ENCODE measurements around the gene MVB12B.
A peak's percentile ranks its signal among the peaks of the same experiment; 100 is the strongest.

The MVB12B gene

DNA sequence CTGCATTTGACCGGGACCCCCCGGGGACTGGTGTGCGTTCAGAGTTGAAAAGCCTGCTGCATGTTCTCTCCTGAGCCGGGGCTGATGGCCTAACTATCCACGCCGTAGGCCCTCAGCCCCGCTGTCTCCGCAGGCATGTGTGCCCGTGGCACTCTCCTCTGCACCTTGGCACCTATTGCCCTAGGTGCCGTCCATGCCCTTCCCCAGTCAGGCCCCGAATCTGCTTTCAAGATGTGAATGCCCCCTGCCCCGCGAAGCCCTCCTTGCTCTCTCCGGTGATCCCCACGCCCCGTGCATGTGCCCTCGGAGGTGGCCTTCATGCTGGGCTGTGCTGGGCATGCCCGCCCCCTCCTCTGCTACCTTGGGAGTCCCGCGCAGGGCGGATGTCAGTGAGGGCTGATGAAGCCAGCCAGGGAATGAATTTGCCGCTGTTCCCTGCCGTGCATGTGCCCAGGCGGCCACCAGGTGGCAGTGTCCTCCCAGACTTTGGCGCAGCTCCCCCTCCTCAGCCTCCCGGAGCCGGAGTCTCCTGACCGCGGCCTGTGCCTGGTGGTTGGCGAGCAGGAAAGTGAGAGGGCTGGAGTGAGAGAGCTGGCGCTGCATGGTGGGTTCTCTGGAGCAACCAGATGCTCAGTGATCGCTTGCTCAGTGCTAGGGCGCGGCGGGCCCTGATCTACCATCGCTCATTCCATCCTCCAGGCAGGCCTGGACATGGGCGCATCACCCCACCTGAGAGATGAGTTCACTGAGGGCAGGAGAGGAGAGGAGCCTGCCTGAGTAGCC, 174.2 kb downstream of the MVB12B start:
- DNase-seq, result peak in 53 of 56 donors; percentile 34 to 86 (median 63)

DNA sequence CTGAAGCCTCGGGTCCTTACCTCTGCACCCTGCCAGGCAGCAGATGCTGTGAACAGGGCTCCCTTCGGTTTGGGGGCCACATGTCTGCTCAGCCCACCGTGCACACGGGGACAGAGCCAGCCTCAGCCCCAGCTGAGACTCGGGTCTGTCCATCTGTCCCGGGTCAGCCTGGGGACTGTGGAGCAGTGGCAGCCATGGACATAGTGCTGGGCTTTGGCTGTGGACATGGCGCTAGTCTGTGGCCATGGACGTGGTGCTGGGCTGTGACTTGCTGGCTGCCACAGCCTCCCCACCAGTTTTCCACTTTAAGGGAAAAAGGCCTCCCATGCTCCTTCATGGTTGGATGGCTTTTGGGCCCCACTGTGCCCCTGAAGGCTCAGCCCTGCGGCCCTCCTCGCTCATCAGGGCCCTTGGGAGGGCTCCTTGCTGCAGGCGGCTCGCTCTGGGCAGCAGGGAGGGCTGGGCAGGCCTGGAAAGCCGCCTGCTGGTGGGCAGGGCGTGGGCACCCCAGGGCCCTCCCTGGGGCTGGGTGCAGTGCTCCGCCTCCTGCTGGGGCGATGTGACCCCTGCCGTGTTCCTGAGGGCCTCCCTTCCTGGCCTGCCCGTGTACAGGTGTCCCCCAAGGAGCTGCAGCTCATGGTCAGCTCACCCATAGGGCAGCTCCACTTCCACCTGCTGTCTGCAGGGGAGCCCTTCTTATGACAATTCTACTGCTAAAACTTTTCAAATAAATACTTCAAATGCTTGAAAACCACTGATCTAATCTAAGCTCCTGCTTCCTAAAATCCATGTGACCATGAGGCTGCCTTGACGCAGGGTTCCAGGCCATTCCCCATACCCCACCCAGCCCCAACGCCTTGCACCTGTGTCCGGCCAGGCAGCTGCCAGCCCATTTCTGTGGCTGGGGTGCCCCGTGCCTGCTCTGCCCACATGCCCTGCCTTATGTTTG, 175.0 kb downstream of the MVB12B start:
- DNase-seq, result no peak

DNA sequence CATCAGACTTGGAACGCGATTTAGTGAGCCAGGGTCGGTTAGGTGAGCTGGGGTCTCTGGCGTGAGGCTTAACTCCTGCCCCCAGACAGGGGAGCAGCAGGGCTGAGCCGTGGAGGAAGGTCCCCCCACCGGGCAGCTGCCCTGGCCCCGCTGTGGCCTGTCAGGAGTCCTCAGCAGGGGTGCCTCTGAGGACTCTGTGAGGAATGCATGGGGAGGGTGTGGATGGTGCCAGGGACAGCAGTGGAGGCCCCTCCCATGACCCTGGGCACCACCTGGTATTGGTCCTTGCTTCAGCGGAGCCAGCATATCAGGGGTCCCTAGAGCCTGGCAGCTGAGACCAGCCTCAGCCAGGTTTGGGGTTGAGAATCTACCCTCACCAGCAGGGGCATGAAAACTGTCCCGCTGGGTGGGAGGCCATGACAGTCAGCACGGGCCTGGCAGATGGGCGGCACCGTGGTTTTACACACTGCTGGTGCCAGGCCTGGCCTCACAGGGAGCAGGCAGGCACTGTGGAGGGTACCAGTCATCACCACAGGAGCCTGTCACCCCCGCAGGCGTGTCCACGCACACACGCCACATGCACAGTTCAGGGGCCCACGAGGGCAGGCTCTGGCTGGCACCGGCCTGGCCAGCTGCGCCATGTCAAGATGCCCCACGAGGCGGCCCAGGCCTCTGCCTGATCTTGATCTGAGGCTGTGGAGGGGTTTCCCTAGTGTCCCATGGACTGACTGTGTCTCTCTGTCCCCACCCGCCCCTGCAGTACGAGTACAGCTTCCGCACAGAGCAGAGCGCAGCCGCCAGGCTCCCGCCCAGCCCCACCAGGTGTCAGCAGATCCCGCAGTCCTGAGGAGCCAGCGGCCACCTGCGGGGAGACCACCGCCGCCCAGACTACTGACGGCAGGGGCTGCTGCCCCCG, 176.0 kb downstream of the MVB12B start:
- DNase-seq, result no peak

DNA sequence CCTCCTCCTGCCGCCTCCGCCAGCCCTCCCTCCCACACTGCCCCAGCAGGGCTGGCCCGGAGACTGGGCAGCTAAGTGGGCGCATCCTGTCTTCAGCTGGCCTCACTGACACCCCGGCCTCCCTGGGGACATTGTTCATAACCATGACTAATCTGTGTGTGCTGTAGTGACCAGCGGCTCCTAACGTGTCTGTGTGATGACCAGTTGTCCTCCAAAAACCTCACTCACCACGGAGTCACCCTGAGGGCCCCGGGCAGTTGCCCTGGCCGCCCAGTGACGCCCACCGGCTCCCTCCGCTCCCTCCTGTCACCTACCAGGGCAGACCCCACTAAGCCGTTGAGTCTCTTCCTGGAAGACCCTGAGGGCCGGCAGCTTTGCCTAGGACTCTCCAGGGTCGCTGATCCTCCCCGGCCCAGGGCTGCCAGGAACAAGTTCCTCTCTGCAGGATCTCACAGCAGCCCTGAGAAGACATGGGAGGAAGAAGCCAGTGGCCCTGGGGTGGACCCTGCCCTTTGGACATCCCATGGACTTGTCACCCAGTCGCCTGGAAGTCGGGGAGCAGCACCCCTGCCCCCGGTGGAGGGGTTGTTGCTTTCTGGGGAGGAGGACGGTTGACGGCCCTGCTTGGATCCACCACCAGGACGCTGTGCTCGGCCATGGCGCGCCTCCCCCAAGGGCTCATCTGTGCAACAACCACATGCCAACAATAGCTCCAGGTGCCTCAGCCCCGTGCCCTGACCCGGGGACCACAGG, 176.9 kb downstream of the MVB12B start:
- DNase-seq, result no peak

DNA sequence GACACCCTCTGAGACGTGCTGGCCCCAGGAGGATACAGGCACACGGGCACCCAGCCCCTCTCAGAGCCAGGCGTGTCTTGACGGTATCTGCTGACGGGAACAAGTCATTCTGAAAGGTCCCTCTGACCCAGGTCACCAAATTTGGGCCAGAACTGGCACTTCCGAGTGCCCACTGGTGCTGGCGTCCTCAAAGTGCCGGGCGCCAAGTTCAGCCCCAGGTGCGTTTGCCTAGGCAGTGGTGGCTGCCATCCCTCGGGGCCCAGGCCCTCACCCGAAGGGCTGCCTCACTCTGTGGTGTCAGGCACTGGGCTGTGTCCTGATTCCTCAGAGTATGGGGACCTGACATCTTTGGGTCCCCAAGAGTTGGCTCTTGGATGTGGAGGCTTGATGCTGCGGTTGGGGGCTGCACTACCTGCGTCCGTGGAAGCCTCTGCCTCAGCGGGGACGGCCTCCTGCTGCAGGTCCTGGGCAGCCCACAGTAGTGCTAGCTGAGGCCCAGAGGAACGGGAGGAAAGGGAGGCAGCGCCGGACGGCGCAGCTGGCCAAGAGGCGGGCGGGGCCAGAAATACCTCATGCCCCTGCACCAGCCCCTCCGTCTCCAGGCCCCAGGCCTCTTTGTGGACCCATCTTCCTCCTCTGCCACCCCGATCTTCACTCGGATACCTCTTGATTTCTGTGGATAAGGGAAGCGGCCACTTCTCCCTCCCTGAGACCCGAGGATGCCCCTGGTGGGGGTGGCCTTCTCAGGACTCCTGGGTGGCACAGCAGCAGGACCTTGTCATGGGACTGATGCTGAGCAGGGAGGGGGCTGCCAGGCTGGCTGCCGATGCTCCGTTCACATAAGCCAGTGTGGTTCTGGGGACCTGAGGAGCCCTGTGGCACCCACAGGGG, 177.7 kb downstream of the MVB12B start:
- no peak for DNase-seq

DNA sequence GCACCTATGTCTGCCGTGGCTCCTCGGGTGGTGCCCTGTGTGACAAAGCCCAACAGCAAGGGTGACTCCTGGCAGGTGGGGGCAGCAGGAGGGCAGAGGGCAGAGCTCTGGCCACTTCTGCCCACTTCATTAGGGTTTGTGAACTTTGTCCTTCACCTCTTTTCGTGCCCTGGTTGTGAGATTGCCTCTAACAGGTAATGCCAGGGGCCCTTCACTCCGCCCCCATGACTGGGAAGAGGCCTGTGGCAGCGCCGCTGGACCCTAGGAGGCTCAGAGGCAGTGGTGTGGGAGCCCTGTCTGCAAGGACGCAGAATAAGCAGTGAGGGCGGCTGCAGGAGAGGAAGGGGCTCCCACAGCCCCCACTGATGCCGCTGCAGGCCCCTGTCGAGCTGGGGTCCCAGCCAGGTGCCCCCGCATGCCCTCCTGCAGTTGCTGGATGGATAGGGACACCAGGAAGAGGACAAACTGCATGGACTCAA, 178.4 kb downstream of the MVB12B start:
- no peak for DNase-seq

DNA sequence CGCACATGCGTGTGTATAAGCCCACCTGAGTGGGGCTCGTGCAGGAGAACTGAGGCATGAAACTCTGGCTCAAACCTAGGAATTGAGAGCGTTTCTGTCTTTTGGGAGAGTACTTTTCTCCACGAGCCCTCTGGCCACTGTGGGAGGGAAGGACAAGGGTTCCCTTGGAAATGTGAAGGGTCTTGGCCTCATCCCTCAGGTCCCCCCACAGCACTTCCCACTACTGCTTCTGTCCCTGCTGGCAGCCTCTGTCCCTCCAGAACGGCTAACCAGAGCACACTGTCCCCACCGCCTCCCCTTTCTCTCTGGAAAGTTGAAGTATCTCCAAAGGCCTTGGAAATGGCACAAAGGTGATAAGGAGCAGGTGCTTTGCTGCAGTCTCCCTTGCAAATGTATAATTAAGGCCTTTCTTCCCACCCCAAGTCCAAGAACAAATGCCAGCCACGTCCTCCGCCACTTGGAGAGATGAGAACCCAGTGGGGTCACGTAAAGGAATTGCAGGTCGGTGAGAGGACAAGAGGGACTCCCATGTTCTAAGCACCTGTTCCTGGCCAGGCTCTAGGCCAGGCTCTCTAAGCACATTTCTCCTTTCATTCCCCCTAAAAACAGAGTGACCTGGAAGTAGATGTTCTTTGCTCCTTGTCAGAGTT, 179.2 kb downstream of the MVB12B start:
- DNase-seq, result no peak

DNA sequence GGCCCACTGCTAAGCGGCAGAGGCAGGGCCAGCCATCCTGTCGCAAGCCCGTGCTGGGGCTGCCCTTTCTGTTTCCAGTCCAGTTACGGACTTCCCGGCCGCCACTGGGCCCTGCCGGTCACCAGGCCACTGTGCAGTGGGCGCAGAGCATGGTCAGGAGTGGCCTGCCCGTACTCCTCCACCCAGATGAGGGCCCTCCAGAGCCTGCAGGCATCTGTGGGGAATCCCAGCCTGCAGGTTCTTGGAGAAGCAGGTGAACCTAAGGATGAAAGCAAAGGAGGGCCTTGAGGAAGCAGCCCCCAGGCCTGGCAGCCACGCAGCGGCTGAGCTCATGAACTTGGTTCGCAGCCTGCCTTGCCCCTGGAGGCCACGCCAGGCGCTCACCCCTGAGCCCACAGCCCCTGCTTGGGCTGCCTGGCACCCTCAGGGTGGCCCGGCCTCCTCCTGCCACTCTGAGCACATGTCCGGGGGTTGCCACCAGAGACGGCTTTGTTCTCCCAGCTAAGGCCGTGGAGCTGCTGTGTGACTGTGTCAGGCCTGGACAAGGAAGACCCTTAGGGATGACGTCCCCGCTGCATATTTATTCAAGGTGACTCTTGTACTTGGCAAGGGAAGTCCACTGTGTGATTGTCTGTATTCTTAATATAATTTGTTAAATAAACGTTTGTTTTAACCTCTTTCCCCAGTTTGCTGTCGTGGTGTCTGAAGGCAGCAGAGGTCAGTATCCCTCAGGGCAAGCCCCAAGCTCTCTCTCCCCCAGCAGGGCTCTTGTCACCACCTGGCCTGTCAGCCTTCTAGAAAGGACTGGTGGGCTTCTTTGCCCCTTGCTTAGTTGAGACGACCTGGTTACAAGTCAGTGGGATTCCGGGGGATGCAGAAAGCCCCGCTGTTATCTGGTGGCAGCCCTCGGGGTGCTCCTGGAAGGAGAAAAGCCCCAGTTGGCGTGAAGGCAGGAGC, 180.0 kb downstream of the MVB12B start:
- DNase-seq, result peak in 7 of 56 donors; percentile 15 to 34 (median 29)

DNA sequence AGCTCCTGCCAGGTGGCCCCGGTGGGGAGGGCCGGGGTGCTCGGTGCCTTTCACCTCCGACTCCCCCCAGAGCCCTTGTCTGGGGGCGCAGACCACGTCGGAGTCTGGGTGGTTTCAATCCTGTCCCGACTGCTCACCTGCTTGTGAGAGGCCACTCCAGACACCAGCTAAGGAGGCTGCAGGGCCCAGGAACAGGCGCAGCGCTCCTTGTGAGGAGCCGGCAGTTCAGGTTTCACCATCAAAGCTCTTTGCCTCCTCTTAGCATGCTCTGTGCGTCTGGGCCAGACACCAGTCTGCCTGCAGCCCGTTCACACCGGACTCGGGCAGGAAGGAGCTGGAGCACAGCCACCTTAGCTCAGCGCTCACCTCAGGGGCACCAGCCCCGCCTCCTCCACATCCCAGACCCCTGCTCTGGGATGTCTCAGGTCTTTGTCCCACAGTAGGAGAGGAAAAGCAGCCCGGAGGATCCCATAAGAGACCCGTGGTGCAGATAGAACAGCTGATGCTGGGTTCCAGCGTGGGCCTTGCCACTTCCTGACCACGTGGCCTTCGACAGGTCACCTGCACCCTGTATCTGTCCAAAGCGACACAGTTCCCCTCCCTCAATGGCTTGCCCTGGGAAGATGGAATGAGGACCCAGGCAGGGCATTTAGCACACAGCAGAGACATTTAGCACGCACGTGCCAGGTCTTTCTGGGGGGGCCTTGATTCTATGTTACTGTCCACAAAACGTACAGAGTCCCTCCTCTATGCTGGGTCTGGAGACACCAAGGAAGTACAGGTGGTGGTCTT, 180.9 kb downstream of the MVB12B start:
- DNase-seq, result no peak

DNA sequence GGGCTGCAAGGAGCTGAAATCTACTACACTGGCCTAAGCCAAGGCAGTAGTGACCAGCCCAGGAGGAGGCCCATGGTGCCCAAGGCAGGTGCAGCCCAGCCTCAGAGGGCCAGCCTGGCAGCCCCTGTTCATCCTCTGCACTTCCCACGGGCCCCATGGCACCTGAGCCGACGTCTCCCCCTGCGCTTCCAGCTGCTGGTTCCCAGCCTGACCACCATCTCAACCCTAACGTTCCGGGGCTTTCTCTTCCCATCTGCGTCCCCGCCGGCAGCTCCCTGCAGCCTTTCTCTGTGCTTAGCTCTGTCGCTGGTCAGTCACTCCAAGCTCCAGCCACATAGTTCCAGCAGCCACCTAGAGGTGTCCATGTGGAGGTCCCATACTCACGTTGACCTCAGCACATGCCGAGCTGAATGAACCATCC, 181.6 kb downstream of the MVB12B start:
- no peak for DNase-seq

DNA sequence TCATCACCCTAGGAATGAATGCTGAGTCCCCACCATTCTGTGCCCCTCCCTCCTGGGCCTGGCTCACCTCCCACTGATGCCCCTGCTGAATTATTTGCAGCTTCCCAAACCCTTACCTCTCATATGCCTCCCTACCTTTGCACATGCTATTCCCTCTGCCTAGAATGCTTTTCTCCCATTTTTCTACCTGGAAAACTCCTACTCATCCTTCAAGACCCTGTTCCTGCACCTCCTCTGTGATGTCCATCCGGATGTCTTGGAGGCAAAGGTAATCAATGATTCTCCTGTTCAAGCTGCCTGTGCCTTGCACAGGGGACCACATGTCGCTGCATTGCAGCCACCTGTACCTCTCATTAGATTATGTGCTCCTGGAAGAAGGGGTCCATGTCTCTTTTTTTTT, 182.3 kb downstream of the MVB12B start:
- no peak for DNase-seq

DNA sequence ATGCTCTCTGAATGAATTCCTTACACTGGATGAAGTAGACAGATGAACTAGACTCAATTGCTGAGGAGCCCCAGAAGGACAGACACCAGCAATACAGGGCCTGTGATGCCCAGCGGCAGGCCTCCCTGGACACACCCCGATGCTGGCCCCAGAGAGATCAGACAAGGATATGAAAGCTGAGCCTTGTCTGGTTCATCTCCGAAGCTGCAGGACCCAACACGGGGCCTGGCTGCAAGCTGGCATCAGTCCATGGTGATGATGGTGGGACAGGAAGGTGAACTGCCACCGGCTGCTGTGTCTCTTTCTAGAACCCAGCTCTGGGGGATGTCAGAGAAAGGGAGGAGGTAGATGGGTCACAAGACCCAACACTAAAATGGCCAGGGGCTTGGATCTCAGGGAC, 183.1 kb downstream of the MVB12B start:
- DNase-seq, result no peak

DNA sequence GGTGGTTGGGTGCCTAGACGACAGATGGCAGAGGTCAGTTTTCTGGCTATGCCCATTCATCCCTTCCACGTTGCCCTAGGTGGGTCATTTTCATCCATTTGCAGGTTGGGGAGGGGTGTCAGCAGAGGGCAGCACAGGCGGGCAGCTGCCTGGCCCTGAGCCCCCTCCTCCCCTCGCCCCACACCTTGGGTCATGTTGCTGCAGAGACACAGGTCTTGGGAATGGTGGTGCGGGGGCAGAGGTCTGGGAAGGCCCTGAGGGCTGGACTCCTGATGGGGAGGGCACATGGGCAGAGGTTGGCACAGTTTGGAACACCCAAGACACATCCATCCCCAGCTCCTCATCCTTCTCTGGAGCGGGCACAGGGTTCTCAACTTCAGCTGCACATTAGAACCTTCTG, 183.9 kb downstream of the MVB12B start:
- no peak for DNase-seq

DNA sequence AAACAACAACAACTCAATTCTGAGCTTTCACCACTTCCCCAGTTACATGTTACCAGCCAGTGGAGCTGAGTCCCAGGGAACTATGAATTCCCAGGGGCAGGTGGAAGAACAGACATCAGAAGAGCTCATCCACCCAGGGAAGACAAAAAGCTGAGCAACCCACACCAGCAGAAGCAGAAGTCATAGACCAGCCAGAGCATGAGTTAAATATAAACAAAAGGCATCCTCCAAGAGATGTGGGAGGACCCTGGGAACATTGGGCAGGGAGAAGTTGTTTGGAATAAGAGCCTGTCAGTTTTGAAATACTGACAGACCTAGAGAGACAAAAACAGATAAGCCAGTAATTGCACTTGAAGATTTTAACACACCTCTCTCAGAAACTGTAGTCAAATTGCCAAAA, 184.8 kb downstream of the MVB12B start:
- DNase-seq, result no peak

DNA sequence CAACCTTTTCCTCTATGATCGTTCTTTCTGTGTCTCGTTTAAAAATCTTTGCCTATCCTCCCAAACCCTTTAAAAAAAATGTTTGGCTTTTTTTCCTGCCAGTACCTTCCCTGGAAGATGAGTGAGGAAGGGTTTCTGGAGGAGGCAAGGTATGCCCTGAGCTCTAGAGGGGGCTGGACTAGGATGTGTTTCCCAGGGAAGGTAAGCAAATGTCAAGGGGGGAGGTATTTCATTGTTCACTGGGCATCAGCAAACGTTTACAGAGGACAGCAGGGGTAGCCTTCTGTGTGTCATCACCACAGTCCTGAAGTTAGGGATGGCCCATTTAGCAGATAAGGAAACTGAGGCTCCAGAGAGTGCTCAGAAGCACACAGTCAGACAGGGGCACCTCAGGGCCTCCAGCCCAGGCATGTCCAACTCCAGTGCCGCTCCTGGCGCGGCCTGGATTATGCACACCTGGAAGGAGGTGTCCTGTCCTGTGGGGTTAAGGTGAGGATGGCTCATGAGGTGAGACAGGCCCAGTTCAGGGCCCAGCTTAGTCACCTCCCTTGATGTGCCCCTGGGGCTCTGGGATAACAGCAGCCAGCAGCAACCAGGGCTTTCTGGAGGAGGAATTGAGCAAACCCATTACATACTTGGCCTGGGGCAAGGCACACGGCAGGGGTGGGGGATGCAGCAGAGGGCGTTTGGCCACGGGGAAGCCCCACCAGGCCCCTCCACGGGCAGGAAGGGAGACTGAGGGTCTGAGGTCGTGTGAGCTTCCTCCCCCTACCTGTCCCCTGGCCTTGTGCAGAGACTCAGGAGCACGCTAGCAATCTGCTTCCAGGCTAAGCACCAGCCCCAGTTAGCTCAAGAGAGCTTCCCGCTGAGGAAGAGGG, 186.8 kb downstream of the MVB12B start:
- DNase-seq, result no peak
